AG09319 (cell line): ENCODE results near the gene MAOB.

Experiments used
- DNase-seq: peaks from one replicate; pipeline ENCODE4 v3.0.0-alpha.2; 2010; ENCODE audit warnings: low read depth; ENCODE audit errors: extremely low read depth
- TF ChIP-seq, protein P1 (sequence below): IDR thresholded peaks from 2 replicates; pipeline ENCODE4 v1.5.1; 2011; ENCODE audit warnings: low read depth, mild to moderate bottlenecking, inconsistent platforms, low read length, moderate library complexity

MAOB gene

DNA sequence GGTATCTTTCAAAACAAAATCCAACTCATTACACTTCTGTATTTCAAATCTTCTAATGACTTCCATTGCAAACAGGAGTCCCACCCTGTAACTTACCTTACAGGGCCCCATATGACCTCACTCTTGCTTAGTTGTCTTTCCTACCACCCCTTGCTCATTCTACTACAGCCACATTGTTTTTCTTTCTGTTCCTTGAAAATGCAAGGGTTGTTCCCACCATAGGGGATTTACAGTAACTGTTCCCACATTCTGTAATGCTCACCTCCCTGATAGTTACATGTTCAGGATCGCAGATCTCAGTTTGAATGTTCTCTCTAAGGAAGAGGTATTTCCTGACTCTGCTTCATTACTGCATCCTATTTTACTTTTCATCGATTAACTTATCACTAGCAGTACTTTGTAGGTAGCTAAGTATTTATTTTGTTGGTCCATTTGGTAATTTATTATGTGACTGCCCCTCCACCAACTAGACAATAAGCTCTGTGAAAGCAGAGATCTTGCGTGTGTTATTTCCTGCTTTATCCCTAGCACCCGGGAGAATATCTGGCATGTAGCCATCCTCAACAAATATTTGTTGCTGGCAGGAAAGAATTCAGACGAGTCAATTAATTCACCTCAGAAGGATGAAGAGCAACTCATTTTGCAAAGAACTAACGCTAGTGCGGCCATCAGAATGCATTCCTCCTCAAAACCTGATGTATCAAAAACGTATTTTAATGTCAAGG lies 21.4 kb downstream of the MAOB start:
- no peak for DNase-seq
- TF ChIP-seq, protein P1, sequence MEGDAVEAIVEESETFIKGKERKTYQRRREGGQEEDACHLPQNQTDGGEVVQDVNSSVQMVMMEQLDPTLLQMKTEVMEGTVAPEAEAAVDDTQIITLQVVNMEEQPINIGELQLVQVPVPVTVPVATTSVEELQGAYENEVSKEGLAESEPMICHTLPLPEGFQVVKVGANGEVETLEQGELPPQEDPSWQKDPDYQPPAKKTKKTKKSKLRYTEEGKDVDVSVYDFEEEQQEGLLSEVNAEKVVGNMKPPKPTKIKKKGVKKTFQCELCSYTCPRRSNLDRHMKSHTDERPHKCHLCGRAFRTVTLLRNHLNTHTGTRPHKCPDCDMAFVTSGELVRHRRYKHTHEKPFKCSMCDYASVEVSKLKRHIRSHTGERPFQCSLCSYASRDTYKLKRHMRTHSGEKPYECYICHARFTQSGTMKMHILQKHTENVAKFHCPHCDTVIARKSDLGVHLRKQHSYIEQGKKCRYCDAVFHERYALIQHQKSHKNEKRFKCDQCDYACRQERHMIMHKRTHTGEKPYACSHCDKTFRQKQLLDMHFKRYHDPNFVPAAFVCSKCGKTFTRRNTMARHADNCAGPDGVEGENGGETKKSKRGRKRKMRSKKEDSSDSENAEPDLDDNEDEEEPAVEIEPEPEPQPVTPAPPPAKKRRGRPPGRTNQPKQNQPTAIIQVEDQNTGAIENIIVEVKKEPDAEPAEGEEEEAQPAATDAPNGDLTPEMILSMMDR = no peak

DNA sequence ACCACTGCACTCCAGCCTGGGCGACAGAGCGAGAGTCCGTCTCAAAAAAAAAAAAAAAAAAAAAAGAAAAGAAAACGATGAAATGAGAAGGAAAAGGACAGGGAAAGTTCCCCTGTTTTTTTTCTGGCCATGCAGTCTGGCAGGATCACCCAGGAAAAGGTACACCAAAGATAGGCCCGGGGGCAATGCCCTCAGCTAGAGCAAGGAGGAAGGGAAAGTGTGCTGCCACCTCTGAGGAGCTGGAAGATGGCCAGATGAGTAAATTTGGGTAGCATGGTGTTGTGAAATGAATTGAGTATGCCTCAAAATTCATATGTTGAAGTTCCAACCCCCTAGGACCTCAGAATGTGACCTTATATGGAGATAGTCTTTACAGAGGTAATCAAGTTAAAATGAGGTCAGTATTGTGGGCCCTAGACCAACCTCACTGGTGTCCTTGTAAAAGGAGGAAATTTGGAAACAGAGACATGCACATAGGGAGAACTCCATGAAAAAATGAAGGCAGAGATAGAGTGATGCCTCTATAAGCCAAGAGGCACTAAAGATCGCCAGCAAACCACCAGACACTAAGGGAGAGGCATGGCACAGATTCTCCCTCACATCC lies 28.9 kb downstream of the MAOB start:
- TF ChIP-seq, protein P1 = no peak
- DNase-seq = no peak

DNA sequence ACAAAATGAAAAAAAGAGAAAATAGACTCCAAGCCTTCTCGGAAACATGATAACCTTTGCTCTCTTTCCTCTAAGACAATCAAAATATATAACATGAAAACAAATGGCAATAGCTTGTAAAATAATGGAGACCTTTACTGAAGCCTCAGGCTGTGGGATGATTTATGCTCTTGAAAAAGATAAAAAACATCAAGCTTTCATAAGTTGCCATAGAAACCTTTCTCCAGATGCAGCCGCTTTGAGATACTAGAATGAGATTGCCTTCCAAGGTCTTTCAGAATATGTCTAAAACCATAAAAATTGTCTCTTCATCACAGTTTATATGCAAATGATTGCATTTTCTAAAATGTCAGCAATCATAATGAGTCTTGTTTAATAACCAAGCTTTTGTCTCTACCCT lies 31.6 kb downstream of the MAOB start:
- no peak for DNase-seq
- TF ChIP-seq, protein P1 = no peak

DNA sequence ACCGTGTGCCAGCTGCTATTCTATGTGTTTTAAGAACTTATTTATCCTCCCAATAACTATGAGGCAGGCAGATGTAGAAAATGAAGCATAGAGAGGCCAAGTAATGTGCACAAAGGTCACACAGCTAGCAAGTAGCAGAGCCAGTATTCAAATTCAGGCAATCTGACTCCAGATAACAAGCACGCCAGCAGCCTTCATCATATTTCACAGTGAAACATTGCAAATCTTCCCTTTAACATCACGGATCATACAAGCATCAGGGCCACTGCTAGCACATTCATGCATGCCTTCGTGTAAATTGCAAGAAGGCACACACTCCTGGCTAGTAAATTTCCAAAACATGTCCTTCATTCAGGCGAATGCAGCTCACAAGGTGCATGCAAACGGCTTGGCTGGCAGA lies 33.1 kb downstream of the MAOB start:
- TF ChIP-seq, protein P1 = no peak
- no peak for DNase-seq

DNA sequence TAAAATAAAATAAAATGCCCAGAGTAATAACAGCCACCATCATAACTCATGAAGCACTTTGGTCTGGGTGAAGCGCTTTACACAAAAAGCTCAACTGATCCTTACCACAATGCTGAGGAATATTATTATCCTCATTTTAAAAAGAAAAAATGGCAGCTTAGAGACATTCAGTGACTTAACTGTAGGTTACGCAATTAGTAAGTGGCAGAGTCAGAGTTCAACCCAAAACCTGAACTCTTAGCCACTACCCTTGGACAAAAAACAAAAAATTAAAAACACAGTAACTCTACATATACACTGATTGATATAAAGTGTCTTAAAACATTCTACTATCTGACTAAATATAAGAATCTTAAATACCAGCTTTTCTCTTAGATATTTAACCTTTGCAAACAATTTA lies 34.9 kb downstream of the MAOB start:
- DNase-seq = no peak

DNA sequence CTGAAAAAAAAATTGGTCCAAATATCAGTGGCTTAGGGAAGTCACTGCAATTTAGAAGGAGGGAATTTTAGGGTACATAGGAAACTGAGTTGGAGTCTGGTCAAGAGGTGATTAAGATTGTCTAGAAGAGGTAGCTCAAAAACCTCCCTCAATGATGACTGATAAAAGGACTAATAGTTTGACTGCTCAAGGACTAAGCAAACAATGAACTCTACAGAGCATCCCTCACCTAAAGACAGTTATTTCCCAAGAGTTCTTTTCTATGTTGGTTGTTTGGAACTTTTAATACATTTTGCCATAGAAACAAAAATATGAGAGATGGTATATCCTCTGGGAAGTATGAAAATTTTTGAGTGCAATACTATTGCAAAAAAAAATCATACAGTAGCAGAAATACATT lies 35.7 kb downstream of the MAOB start:
- TF ChIP-seq, protein P1 = no peak
- DNase-seq = no peak

More for the DNA sequence above, 34.9 kb downstream of the MAOB start:
- TF ChIP-seq, protein P1 = no peak

DNA sequence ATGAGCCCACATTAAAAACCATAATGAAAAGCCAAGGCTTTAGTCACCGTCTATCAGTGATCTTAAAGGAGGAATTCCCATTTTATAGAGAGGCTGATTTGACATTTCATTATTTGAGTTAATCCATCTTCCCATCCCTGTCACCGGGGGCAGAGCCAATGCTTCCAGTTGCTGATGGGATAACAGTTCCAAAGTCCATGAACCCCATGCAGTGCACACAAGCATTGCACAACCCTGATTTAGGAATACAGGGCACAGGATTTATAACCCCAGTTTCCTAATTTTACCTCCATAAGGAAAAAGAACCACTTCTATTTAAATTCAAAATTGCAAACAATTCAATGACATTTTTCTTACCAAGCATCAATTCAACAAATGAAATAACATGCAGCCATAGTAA lies 36.5 kb downstream of the MAOB start:
- TF ChIP-seq, protein P1 = no peak
- DNase-seq = no peak
